Measurements from ENCODE around the gene SMAP2. TPM values are rescaled to one million over a fixed set of nuclear protein-coding genes. Genes with fewer than 3 reads are reported as not detected.

SMAP2 gene
- total and polyA plus RNA-seq, 2 donors (not counting 1 experiment from before 2014, with no cell fraction given) = 16.7 to 28.7 TPM

- Histone ChIP-seq H3K4me1 (ENCODE audit: control insufficient read depth, extremely low read depth, insufficient read depth, low read length) (peaks cover 2% of the 10 kb centered on the region), H3K4me2 (ENCODE audit: extremely low read depth, insufficient read depth, low read length) (no peak overlapping the region), H3K4me3 (replicated peaks in 1 of 4; ENCODE audit: control extremely low read depth in 1 of 4, insufficient read depth in 1 of 4, low read depth in 3 of 4, low read length in 4 of 4) (no peak overlapping the region), H3K79me2 (ENCODE audit: control insufficient read depth, insufficient read depth, low read length) (peaks cover 17% of the 10 kb centered on the region), H3K27ac (ENCODE audit: insufficient read depth, low read length) (no peak overlapping the region), H3K9me3 (ENCODE audit: control insufficient read depth, insufficient read depth, low read depth, low read length) (no peaks in the 10 kb centered on the region), H4K20me1 (ENCODE audit: control insufficient read depth, extremely low read depth, insufficient read depth, low read length) (no peaks in the 10 kb centered on the region), H3K9ac (ENCODE audit: insufficient read depth, low read length) (no peak overlapping the region), H3K27me3 (ENCODE audit: control insufficient read depth, insufficient read depth, low read length) (no peaks in the 10 kb centered on the region), H2AFZ (ENCODE audit: low read length) (no peak overlapping the region), H3K36me3 (ENCODE audit: control insufficient read depth, insufficient read depth, low read length) (peaks cover 2% of the 10 kb centered on the region)
- no peak for TF ChIP-seq EZH2 (IDR thresholded peaks at IDR 0.05; ENCODE audit: low read length, missing control alignments)
- TF ChIP-seq, protein P1, sequence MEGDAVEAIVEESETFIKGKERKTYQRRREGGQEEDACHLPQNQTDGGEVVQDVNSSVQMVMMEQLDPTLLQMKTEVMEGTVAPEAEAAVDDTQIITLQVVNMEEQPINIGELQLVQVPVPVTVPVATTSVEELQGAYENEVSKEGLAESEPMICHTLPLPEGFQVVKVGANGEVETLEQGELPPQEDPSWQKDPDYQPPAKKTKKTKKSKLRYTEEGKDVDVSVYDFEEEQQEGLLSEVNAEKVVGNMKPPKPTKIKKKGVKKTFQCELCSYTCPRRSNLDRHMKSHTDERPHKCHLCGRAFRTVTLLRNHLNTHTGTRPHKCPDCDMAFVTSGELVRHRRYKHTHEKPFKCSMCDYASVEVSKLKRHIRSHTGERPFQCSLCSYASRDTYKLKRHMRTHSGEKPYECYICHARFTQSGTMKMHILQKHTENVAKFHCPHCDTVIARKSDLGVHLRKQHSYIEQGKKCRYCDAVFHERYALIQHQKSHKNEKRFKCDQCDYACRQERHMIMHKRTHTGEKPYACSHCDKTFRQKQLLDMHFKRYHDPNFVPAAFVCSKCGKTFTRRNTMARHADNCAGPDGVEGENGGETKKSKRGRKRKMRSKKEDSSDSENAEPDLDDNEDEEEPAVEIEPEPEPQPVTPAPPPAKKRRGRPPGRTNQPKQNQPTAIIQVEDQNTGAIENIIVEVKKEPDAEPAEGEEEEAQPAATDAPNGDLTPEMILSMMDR (conservative IDR thresholded peaks at IDR 0.05 in 1 of 2, IDR thresholded peaks at IDR 0.05 in 1 of 2; ENCODE audit: low read depth in 1 of 2, low read length in 2 of 2) = no peak
- no peak for DNase-seq (ENCODE audit: low read depth in 2 of 2)
Observed at GRCh38 chr1:40409467-40409866, 35.9 kb downstream of the SMAP2 start.

- Histone ChIP-seq H3K9ac (ENCODE audit: insufficient read depth, low read length) (no peak overlapping the region), H4K20me1 (ENCODE audit: control insufficient read depth, extremely low read depth, insufficient read depth, low read length) (no peaks in the 10 kb centered on the region), H3K4me2 (ENCODE audit: extremely low read depth, insufficient read depth, low read length) (no peak overlapping the region), H3K4me1 (ENCODE audit: control insufficient read depth, extremely low read depth, insufficient read depth, low read length) (no peaks in the 10 kb centered on the region), H2AFZ (ENCODE audit: low read length) (no peak overlapping the region), H3K9me3 (ENCODE audit: control insufficient read depth, insufficient read depth, low read depth, low read length) (no peaks in the 10 kb centered on the region), H3K79me2 (ENCODE audit: control insufficient read depth, insufficient read depth, low read length) (peaks cover 5% of the 10 kb centered on the region), H3K36me3 (ENCODE audit: control insufficient read depth, insufficient read depth, low read length) (peaks cover 2% of the 10 kb centered on the region), H3K27ac (ENCODE audit: insufficient read depth, low read length) (no peak overlapping the region), H3K27me3 (ENCODE audit: control insufficient read depth, insufficient read depth, low read length) (no peaks in the 10 kb centered on the region), H3K4me3 (replicated peaks in 1 of 4; ENCODE audit: control extremely low read depth in 1 of 4, insufficient read depth in 1 of 4, low read depth in 3 of 4, low read length in 4 of 4) (no peak overlapping the region)
- no peak for DNase-seq (ENCODE audit: low read depth in 2 of 2)
- TF ChIP-seq EZH2 (IDR thresholded peaks at IDR 0.05; ENCODE audit: low read length, missing control alignments) = no peak
- TF ChIP-seq, protein P1 (conservative IDR thresholded peaks at IDR 0.05 in 1 of 2, IDR thresholded peaks at IDR 0.05 in 1 of 2; ENCODE audit: low read depth in 1 of 2, low read length in 2 of 2) = no peak
Observed at GRCh38 chr1:40411294-40411693, 37.8 kb downstream of the SMAP2 start.

DNA sequence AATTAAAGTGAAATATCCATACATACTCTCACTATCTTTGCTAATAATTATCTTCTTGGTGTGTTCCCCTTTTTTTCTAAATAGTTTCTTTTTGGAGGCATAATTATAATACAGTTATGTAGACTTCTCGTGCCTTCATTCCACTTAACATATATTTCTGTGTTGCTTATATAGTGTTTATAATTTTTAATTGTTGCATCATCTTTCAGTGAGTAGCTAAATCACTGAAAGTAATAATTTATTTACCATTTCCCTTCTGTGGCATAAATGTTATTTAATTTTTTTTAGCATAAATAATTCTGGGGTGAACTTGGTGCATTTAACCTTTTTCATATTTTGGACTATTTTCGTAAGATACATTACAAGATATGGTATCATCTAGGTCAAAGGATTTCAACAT is 38.3 kb downstream of the SMAP2 start:
- no peak for TF ChIP-seq EZH2 (IDR thresholded peaks at IDR 0.05; ENCODE audit: low read length, missing control alignments)
- TF ChIP-seq, protein P1 (conservative IDR thresholded peaks at IDR 0.05 in 1 of 2, IDR thresholded peaks at IDR 0.05 in 1 of 2; ENCODE audit: low read depth in 1 of 2, low read length in 2 of 2) = no peak
- H3K36me3 ChIP-seq (ENCODE audit: control insufficient read depth, insufficient read depth, low read length) = peaks cover 4% of the 10 kb centered on the region
- H3K4me3 ChIP-seq (replicated peaks in 1 of 4; ENCODE audit: control extremely low read depth in 1 of 4, insufficient read depth in 1 of 4, low read depth in 3 of 4, low read length in 4 of 4) = no peak overlapping the region
- no peak overlapping the region for H3K4me2 ChIP-seq (ENCODE audit: extremely low read depth, insufficient read depth, low read length)
- no peak overlapping the region for H3K27ac ChIP-seq (ENCODE audit: insufficient read depth, low read length)
- no peak overlapping the region for H3K9ac ChIP-seq (ENCODE audit: insufficient read depth, low read length)
- H2AFZ ChIP-seq (ENCODE audit: low read length) = no peak overlapping the region
- no peaks in the 10 kb centered on the region for H3K27me3 ChIP-seq (ENCODE audit: control insufficient read depth, insufficient read depth, low read length)
- H3K4me1 ChIP-seq (ENCODE audit: control insufficient read depth, extremely low read depth, insufficient read depth, low read length) = no peaks in the 10 kb centered on the region
- no peaks in the 10 kb centered on the region for H4K20me1 ChIP-seq (ENCODE audit: control insufficient read depth, extremely low read depth, insufficient read depth, low read length)
- H3K9me3 ChIP-seq (ENCODE audit: control insufficient read depth, insufficient read depth, low read depth, low read length) = no peaks in the 10 kb centered on the region
- peaks cover under 1% of the 10 kb centered on the region for H3K79me2 ChIP-seq (ENCODE audit: control insufficient read depth, insufficient read depth, low read length)
- no peak for DNase-seq (ENCODE audit: low read depth in 2 of 2)

Data from fibroblast of lung (primary cell).